HG03521 (cell line): ENCODE measurements around the gene FAM163B.

ENCODE experiments used
- ATAC-seq: cut with Tn5 transposase; IDR thresholded peaks from one replicate; pipeline ENCODE4 v1.9.1; 2021; ENCODE audit warnings: mild to moderate bottlenecking, moderate library complexity; ENCODE audit not compliant: unreplicated experiment

Gene FAM163B

DNA sequence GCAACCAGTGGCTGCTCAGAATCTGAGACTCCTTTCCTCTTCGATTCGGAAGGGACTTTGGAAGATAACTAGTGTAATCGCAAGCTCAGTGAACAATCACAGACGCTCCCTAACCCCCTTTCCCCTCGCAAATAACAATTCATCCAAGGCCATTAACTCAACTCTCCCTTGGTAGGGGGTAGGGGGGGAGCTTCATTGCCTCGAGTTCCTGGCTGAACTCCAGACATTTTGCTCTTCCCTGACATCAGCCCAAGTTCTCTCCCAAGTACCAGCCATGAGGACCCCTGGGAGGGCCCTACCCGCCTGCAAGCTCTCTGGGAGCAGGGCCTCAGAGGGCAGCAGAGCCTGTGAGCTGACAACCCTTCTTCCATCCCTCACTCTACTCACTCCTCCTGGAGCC lies 8.4 kb downstream of the FAM163B start:
- ATAC-seq: no peak

DNA sequence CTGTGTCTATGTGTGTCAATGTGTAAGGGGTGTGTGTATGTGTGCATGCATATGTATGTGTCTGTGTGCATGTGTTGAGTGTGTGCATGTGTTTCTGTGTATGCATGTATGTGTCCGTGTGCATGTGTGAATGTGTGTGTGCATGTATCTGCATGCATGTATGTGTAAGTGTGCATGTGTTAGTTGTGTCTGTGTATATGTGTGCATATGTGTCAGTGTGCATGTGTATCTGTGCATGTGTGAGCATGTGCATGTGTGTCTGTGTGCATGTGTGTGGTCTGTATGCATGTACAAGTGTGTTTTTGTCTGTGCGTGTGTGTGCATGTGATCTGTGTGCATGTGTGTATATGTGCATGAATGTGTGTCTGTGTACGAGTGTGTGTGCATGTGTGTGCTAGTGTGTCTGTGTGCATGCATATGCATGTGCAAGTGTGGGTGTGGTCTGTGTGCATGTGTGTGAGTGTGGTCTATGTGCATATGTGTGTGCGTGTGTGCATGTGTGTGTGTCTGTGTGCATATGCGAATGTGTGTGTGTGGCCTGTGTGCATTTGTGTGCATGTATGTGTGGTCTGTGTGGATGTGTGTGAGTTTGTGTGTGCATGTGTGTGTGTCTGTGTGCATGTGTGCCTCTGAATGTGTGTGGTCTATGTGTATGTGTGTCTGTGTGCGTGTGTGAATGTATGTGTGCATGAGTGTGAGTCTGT lies 9.6 kb downstream of the FAM163B start:
- ATAC-seq: no peak

DNA sequence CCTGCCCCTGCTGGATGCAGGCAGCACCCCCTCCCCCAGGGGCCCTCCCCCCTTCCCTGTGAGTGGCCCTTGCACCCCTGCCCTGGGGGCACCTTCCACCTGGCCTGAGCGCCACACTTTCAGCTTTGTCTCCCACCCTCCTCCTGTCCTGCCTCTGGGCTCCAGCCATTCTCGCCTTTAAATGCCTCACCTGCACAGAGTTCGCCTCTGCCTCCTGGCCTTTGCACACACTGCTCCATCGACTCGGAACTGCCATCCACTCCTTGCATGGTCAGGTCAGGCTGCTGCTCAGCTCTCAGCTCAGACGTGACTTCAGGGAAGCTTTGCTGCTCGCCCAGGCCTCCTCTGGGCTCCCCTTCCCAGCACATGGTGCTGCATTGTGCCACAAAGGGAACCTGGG lies 10.2 kb downstream of the FAM163B start:
- ATAC-seq: no peak

DNA sequence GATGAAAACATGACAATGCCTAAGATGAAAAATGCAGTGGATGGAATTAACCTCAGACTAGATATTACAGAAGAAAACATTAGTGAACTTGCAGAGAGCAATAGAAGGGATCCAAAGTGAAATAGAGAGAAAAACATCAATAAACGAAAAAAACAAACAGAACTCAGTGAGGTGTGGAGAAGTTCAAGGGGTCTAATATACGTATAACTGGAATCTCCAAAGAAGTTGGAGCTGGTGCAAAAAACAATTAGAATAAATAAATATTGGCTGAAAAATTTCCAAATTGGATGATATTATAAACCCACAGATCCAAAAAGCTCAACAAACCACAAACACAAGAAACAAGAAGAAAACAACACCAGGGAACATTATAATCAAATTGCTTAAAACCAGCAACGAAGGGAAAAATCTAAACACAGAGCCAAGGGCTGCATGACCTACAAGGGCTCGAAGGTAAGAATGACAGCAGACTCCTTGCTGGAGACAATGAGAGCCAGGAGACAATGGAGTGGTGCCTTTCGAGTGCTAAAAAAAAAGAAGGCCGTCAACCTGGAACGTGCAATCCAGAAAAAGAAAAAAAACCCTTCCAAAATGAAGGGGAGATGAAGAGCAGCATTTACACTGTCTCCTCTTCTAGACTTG lies 11.8 kb downstream of the FAM163B start:
- no peak for ATAC-seq

DNA sequence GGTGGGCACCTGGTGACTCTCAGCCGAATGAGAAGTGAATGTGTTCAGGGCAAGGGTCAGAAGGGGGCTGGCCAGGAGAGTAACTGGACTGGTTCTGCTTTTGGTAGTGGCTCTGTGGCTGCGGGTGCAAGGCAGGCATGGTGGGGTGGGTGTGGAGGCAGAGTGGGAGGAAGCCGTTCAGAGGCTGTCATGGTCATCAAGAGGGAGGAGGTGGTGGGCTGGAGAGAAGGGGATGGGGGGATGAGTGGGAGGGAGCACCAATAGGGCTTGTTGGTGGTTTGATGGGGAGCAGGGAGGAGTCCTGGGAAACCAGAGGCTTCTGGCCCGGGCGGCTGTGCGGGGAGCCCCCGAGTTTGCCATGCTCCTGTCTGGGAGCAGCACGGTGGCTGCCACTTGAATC lies 13.3 kb downstream of the FAM163B start:
- no peak for ATAC-seq

DNA sequence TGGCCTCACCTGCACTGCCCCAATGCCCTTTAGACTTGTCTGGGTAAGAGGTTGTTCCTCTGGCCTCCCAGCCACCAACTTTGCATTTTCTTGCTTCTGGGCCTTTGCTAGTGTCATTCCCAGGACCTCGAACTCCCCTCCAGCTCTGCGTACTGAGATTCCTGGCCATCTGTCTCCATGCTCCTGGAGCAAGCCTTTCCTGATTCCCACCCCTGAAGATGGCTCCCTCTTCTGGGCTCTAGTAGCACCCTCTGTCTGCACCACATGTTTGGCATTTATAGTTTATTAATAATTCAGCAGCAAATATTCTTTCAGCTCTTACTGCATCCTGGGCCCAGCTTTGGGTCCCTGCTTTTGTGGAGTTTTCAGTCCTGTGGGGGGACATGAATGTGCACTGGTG lies 14.9 kb downstream of the FAM163B start:
- ATAC-seq: no peak

DNA sequence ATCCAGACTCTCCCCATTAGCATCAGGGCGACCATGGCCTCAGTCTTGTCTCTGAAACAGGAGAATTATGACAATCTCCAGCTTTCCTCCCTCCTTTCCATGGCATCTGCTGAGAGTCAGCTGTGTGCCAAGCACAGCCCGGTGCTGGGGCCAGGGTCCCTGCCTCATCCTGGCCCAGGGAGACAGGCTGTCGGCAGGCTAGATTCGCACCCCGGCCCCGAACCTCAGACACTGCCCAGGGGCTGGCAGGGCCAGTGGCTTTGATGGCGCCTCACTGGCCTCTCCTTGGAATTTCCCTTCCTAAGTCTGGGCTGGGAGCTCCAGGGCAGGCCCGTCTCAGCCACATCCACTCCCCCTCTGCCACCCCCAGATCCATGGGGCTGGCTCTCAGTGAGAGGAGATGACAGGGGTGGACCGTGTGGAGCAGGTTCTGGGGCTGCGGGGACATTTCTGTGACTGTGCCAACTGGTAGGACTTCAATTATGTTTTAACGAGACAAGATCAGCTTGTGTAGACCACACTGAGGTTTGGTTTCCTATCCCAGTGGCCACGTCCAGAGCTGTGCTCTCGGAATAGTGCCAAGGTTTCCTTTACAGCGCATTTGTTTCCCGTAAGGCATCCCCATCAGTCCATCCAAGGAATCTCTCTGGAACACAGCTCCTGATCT lies 15.5 kb downstream of the FAM163B start:
- ATAC-seq: no peak

DNA sequence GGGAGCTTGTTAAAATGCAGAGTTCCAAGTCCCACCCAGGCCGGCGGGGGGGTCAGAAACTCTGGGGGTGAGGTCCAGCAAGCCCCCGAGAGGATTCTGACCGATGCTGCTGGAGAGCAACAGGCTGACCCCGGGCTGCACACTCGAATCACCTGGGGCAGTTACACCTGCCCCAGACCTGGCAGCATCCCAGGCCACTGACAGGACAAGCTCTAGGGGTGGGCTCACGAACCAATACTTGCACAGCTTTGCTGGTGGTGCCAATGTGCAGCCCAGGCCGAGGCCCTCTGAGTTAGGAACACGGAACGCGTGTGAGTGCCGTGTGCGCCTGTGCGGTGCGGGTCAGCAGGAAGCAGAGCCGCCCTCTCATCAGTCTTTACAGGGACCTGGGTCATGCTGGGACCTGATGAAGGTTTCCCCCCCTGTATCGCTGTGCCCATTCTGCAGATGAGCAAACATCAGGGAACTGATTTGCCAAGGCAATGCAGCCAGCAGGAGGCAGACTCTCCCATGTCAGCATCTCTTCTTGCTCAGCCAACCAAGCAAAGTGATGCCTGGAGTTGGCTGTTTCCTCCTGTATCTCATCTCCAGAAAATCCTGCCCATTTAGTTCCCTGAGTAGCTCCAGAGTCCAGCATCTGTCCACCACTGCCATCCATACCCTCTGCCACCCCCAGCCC lies 16.3 kb downstream of the FAM163B start:
- ATAC-seq: no peak

DNA sequence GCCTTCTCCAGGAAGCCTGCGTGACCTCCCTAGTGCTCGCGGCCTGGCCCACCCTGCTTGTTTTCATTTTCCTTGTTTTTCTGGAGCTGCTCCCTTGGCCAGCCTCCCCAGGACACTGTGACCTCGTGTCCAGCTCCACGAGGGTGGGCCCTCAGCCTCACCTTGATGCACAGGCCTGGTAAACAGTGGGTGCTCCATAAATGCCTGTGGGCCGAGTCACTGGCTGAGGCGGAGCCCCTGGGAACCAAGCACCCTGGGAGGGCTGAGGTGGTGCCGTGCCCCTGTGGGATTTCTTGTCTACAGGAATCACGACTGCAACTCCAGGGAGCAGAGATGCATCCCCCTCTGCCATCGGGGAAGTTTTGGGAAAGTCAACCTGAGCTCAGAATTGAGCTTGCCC lies 17.2 kb downstream of the FAM163B start:
- no peak for ATAC-seq

DNA sequence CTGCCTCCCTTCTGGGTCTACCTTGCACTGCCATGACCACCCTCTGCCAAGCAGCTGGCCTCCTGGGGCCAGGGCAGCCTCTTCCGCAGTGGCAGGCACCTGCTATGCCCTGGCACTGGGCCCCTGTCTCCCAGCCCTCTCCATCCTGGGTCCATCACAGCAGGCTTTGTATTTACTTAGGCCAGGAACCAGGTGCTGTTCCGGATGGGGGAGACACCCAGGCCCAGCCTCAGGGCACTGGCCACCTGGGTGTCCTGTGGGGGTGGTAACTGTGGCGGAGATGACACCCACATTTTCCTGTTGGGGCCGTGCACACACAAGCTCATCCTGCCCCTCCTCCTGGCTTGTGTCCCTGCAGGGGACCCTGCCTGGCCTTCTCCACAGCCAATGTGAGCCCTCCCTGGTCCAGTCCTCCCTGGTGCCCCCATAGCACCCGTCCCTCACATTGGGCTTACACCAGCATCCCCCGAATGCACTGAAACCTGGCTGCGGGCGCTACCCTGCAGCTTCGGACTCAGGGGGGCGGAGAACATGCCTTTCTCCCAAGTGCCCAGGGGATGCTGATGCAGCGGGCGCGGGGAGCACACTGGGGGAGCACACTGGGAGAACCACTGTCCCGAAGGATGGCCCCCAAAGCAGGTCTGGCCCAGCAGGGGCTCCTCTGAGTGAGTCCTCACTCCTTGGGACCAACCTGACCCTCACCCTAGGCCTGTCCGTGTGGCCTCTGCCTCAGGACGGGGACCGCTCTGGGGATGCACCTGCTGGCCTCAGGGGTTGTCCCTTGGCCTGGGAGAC lies 17.9 kb downstream of the FAM163B start:
- no peak for ATAC-seq

DNA sequence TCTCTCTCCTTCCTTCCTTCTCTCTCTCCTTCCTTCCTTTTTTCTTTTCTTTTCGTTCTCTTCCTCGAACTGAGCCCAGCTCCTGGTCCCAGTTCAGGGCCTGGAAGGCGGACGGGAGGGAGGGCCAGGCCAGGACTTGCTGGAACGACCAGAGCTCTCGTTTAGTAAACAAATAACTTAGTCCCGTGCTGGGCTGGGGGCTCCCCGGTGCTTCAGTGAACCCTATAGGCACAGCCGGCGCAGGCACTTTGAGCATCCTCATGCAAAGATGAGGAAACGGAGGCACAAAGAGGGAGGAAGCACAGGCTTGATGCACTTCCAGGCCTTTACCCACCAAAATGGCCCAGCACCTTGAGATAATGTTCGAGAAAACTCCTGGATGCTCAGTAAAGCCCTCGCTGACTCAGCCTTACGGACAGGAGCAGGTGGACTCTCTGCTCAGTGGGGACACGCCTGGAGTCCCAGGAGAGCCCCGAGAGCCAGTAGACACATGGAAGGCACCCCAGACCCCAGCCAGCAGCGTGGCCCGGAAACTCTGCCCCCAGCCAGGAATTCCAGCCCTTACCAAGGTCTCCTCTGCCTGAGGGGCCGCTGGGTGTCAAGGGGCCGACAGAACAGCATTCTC lies 18.8 kb downstream of the FAM163B start:
- no peak for ATAC-seq

DNA sequence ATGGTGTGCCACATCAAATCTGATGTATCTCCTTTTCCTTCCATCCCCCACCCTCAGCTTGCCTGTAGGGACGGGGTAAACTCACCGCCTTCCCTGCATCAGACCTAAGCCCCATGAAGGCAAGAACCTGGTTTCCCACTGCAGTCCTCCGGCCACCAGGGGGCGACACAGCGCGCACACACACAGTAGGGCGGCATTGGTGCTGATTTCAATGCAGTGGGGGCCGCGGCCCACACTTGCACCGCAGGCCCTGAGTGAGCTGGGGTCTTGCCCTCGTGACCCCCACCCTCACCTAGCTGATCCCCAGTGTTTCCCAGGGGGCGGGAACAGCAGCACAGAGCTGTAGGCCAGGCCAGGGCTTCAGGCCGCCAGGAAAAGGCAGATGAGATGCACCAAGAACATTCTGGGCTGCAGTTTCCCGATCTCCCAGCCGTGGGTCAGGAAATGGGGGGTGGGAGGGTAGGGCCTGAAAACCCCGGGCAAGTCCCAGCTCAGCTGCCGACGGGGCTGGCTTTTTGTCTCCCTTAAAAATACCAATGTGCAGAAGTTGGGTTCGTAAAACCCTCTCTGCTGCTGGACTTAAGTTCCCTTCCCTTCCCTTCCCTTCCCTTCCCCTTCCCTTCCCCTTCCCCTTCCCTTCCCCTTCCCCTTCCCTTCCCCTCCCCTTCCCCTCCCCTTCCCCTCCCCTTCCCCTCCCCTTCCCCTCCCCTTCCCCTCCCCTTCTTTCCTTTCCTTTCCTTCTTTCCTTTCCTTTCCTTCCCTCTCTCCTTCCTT lies 19.5 kb downstream of the FAM163B start:
- ATAC-seq: no peak

DNA sequence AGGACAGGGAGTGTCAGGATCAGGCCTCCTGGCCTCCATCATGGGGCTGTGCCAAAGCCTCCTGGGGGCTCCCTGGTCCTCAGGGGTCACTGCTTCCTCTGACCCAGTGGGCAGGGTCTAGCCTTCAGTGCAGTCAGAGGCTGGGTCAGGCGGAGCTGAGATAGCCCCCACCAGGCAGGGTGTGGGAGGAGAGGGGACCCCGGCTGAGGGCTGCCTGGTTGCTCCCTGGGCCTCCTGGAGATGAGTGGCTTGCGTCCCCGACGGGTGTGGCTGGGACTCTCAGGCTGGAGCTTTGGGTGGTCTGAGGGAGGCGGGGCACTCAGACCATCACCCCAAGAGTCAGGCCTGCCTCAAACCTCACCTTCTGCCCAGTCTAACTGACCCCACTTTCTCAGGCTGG lies 21.7 kb downstream of the FAM163B start:
- no peak for ATAC-seq

DNA sequence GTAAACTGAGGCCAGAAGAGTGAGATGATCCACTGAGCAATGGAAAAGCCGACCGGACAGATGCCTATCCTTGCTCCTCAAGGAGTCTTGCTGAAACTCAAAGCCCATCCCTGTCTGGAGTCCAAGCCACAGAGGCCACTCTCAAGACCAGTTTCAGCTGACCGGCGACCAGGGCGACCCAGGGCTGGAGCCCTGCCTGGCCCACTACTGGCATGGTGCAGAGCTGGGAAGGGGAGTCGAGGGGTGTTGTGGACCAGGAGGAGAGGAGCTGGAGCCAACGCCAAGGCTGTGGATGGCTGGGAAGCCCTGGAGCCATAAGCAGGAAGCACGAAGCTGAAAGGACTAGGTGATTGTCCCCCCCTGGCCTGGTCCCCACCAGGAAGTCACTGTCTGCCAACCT lies 22.1 kb downstream of the FAM163B start:
- ATAC-seq: no peak

DNA sequence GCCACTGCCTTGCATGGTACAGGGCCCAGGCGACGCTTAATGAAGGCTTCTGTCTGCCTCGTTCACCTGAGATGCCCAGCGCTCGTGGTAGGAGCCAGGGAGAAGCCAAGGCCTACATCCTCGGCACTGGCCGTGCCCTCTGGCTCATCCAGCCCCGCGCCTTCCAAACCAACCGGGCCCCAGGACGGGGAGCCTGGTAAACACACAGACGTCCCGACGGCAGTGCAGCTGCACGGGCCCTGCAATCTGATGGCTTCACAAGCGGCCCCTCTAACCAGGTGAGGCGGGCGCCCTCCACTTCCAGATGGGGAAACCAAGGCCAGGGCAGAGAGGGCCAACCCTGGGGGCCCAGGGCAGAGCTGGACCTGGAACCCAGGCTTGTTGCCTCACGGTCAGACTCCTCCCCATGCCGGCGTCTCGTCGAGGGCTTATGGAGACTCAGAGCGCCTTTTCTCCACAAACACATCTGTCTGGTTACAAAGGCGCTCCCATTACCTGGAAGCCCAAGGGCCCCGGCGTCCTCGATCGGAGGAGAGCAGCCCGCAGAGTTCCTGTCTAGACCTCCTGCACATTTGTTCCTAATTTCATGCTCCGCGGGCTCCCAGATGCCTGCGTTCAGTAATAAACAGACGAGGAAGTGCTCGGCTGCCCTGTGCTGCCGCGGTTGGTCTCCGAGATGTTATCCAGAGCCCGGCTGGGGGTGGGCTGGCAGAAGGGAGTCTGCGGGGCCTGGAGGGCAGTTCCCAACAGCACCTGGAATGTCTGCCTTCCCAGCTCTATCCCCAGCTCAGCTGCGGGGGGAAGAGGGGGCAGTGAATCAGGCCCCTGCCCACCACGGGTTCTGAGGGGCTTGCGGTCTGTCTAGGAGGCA lies 23.5 kb downstream of the FAM163B start:
- ATAC-seq: no peak

DNA sequence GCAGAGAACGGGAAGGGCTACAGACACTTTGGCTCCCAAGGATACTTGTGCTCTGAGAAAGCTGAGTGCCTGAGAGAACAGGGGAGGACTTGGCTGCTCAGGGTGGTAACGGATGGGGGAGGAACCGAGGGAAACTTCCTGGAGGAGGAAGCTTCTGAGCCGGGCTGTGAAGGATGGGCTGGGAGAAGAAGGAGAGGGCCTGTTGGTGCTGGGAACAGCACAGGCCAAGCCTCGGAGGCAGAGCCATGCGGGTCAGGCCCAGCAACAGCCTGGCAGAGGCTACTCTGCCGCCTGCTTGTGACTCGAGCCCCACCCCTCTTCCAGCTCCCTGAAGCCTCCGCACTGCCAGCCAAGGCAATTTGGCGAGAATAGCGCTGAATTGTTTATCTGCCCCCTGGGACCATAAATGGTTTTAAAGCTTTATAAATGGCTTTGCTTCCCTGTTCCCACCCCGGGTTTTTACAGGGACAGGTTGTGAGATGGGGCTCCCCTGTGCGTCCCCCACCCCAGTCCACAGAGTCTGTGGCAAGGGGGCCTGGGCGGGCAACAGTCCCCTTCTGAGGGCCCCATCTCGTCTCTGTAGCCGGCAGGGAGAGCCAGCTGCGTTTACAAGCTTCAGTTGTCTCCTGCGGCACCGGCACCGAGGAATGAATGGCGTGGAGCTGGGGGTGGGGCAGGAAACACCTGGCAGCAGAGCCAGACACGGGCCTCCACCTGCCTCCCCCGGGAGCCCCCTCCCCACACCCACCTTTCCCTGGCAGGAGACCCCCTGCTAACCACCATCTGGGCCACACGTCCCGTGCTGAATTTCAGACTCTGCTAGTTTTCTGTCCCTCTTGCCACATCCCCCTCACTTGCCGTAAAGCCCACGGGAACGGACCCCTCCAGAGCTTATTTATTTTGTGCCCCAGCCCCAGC lies 24.4 kb downstream of the FAM163B start:
- ATAC-seq: no peak

DNA sequence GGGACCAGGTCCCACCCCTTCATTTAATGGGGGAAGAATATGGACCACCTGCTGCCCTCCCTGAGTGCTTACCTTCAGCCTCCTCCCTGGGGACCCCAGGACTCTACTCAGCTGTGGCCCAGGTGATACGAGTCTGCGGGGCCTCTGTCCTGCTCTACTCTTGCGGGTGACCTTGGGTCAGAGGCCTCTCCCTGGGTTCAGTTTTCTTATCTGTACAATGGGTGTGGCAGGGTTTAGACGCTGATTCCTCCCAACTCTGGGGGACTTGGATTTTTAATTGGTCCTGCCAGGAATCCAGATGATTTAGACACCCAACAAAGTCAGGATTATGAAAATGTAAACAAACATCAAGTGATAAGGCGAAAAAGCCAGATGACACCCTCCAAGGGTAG lies 25.0 kb downstream of the FAM163B start:
- no peak for ATAC-seq

DNA sequence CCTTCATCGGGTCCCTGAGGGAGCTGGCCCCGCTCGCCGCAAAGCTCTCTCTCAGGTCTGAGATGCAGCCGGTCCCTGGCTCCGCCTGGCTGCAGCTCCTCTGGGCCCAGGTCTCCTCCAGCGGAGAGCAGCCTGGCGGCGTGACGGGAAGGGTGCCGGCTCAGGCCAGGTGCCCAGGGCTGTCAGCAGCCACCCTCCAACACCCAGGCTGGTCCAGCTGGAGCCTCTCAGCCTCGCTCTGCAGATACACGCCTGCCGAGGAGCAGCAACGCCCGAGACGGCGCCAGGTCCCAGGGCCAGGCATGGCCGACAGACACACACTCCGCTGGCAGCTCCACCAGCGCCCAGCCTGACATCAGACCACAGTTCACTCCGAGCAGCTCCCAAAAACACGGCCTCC lies 25.6 kb downstream of the FAM163B start:
- ATAC-seq: no peak
